Stimulated activated CD4-positive, alpha-beta T cell treated with anti-CD3 and anti-CD28 coated beads, Interleukin-1b, Interleukin-23, amount 100 ng/mL, for 48 hours (primary cell): Measurements from ENCODE around the gene SLC41A1.
A peak's percentile ranks its signal among the peaks of the same experiment; 100 is the strongest.

Source experiments
- DNase-seq: peaks from one replicate; pipeline ENCODE4 v3.0.0-alpha.2; 2020

The SLC41A1 gene

GRCh38 chr1:205817988-205818387, 5.0 kb upstream of the SLC41A1 start:
- no peak for DNase-seq

- no peak for DNase-seq
Measured at GRCh38 chr1:205817364-205817763, 4.4 kb upstream of the SLC41A1 start.

GRCh38 chr1:205813755-205814058, 709 bp upstream of the SLC41A1 start:
- no peak for DNase-seq

- DNase-seq: no peak
Measured at GRCh38 chr1:205812271-205812877, 624 bp downstream of the SLC41A1 start.

GRCh38 chr1:205811660-205812059, 1.3 kb downstream of the SLC41A1 start:
- no peak for DNase-seq

GRCh38 chr1:205810448-205811157, 2.4 kb downstream of the SLC41A1 start:
- no peak for DNase-seq

GRCh38 chr1:205809942-205810345, 3.1 kb downstream of the SLC41A1 start:
- DNase-seq: no peak

GRCh38 chr1:205809469-205809868, 3.5 kb downstream of the SLC41A1 start:
- no peak for DNase-seq

GRCh38 chr1:205805082-205805711, 7.8 kb downstream of the SLC41A1 start:
- DNase-seq: peak; percentile 55

GRCh38 chr1:205804605-205805004, 8.4 kb downstream of the SLC41A1 start:
- no peak for DNase-seq

- DNase-seq: no peak
Measured at GRCh38 chr1:205803986-205804385, 9.0 kb downstream of the SLC41A1 start.

GRCh38 chr1:205802060-205802459, 10.9 kb downstream of the SLC41A1 start:
- no peak for DNase-seq

GRCh38 chr1:205800981-205801703, 11.9 kb downstream of the SLC41A1 start:
- no peak for DNase-seq

GRCh38 chr1:205800427-205800826, 12.6 kb downstream of the SLC41A1 start:
- DNase-seq: no peak

- DNase-seq: peak; percentile 10
Measured at GRCh38 chr1:205798577-205798976, 14.4 kb downstream of the SLC41A1 start.

GRCh38 chr1:205797168-205797567, 15.8 kb downstream of the SLC41A1 start:
- DNase-seq: no peak

- no peak for DNase-seq
Measured at GRCh38 chr1:205794011-205794730, 18.8 kb downstream of the SLC41A1 start.

- DNase-seq: no peak
Measured at GRCh38 chr1:205792961-205793673, 19.9 kb downstream of the SLC41A1 start.

GRCh38 chr1:205792481-205792881, 20.5 kb downstream of the SLC41A1 start:
- no peak for DNase-seq

- peak; percentile 46 for DNase-seq
Measured at GRCh38 chr1:205791568-205792180, 21.3 kb downstream of the SLC41A1 start.

- no peak for DNase-seq
Measured at GRCh38 chr1:205787287-205787916, 25.6 kb downstream of the SLC41A1 start.
